Activated CD4-positive, alpha-beta T cell treated with anti-CD3 and anti-CD28 coated beads for 36 hours (primary cell): Measurements from ENCODE around the gene RNF113A. TPM values are rescaled to one million over a fixed set of nuclear protein-coding genes. Genes with fewer than 3 reads are reported as not detected.
"Not testable (repeated sequence)": the region's sequence is repeated elsewhere in the genome, so short reads cannot be mapped to it uniquely, and the experiment has no call there.

Experiments
- ATAC-seq: fragments of 200-7000 bp; cut with Tn5 transposase; one replicate; pipeline ENCODE4 v1.10.0; 2021; ENCODE audit warnings: mild to moderate bottlenecking, moderate library complexity
- CTCF ChIA-PET: fragments of 350-600 bp; sonication (Branson Sonifier 250); formaldehyde crosslinking; loops from one replicate; lab custom pipeline; 2021; ENCODE audit warnings: antibody characterized with exemption; lab: Charles Lee
- POLR2A ChIA-PET: fragments of 350-600 bp; sonication (Branson Sonifier 250); formaldehyde crosslinking; loops from one replicate; lab custom pipeline; 2021; ENCODE audit warnings: antibody characterized with exemption, inconsistent platforms; lab: Charles Lee
- DNase-seq: peaks from one replicate; pipeline ENCODE4 v3.0.0-alpha.2; 2020
- H3K27ac Mint-ChIP-seq: one replicate; pipeline ENCODE4 v1.8.0; 2021; ENCODE audit warnings: mixed read lengths
- H3K27me3 Mint-ChIP-seq: one replicate; pipeline ENCODE4 v1.8.0; 2021; ENCODE audit warnings: mixed read lengths
- H3K36me3 Mint-ChIP-seq: one replicate; pipeline ENCODE4 v1.8.0; 2021; ENCODE audit warnings: low read depth, mixed read lengths
- H3K4me1 Mint-ChIP-seq: one replicate; pipeline ENCODE4 v1.8.0; 2021; ENCODE audit warnings: mixed read lengths
- H3K4me3 Mint-ChIP-seq: one replicate; pipeline ENCODE4 v1.8.0; 2021; ENCODE audit warnings: mild to moderate bottlenecking, moderate library complexity, mixed read lengths
- H3K9me3 Mint-ChIP-seq: one replicate; pipeline ENCODE4 v1.8.0; 2021; ENCODE audit warnings: low read depth, mixed read lengths
- intact Hi-C, 2 experiments: fragments of 100-400 bp; cut with DNase I in 1 of 2; cut with micrococcal nuclease in 1 of 2; formaldehyde crosslinking; loops; one replicate each; pipeline versions ENCODE4 v1.14.2 to v1.15.1; 2022 to 2024; cut with DNase I, micrococcal nuclease
- total RNA-seq, 2 experiments: library from RNA; stranded (reverse); gene quantifications; one replicate each; pipeline ENCODE4 v1.2.3, GENCODE V29; 2021

RNF113A gene
- total RNA-seq, 2 experiments from 2014 or later, result 26.9 to 29.9 TPM

DNA sequence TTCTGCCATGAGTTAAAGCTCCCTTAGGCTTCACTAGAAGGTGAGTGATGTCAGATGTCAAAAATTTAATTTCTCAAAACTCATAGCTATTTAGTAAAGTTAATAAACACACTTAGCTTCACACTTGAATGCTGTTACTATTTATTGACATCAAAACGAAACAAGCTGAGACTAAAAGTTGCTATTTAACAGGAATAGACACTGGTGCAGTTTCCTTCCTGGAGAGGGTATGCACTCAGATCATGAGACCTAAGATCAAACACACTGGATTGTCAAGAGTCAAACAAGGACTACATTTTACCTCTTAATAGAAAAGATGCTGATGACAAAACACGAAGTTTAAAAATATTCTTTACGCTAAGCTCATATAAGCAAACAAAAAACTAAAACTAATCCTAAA, 37.6 kb downstream of the RNF113A start:
- Mint-ChIP-seq H3K36me3 (peaks cover 40% of the 10 kb centered on the region), H3K4me1 (no peaks in the 10 kb centered on the region), H3K27ac (no peak overlapping the region), H3K27me3 (no peaks in the 10 kb centered on the region), H3K9me3 (no peaks in the 10 kb centered on the region), H3K4me3 (no peak overlapping the region)
- intact Hi-C loops, result no loop called here
- CTCF ChIA-PET, result interaction anchor here (0.7 to 1.0 kb wide), 2 partner anchors 12 to 56 kb away, joined by 3 read pairs; no protein-coding TSS in a partner anchor
- POLR2A ChIA-PET, result interaction anchor here (1.3 kb wide), 1 partner anchor 43 kb away, joined by 4 read pairs; the partner anchor contains the start of gene RPL39
- no peak for ATAC-seq
- DNase-seq, result no peak

DNA sequence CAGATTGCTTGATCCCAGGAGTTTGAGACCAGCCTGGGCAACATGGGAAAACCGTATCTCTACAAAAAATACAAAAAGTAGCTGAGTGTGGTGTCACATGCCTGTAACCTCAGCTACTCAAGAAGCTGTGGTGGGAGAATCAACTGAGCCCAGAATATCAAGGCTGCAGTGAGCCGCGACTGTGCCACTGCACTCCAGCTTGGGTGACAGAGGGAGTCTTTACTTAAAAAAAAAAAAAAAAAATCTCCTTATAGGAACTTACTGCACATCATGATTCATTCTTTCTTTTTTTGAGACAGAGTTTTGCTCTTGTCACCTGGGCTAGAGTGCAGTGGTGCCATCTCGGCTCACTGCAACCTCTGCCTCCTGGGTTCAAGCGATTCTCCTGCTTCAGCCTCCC, 43.1 kb downstream of the RNF113A start:
- DNase-seq (no peak), ATAC-seq (peak; percentile 39)
- ChIA-PET POLR2A (no interaction called here), CTCF (no interaction called here)
- H3K27me3 Mint-ChIP-seq, result no peaks in the 10 kb centered on the region
- intact Hi-C loops, result loop anchor here (5.0 kb wide), 1 partner anchor 36 kb away; the partner anchor contains the start of gene RPL39 (in 2 of the 2)
- H3K27ac Mint-ChIP-seq, result no peak overlapping the region
- no peak overlapping the region for H3K4me3 Mint-ChIP-seq
- peaks cover 22% of the 10 kb centered on the region for H3K36me3 Mint-ChIP-seq
- peaks cover 10% of the 10 kb centered on the region for H3K4me1 Mint-ChIP-seq
- no peaks in the 10 kb centered on the region for H3K9me3 Mint-ChIP-seq

DNA sequence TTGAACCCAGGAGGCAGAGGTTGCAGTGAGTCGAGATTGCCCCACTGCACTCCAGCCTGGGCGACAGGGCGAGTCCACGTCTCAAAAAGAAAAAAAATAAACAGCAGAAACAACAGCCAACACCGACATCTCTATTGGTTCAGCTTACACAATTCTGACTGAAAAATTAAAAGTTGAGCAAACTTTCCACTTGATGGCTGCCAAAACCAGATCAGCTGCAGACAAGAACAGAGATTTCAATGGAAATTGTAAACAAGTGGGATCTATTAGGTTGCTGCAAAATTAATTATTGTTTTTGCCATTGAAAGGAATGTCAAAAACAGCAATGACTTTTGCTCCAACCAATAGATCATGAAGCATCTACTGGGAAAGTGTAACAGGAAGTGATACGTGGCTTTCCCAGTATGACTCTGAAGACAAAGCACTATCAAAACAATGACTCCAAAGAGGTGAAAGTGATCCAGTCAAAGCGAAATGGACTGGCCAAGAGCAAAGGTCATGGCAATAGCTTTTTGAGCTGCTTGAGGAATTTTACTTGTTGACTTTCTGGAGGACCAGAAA, 45.1 kb downstream of the RNF113A start:
- CTCF ChIA-PET, result interaction anchor here (0.5 kb wide), 1 partner anchor 35 kb away, joined by 3 read pairs; the partner anchor contains the start of gene RPL39
- Mint-ChIP-seq H3K9me3 (no peaks in the 10 kb centered on the region), H3K4me1 (peaks cover 17% of the 10 kb centered on the region), H3K4me3 (no peak overlapping the region), H3K27ac (peak overlapping the region; percentile 19), H3K36me3 (peaks cover 22% of the 10 kb centered on the region), H3K27me3 (no peaks in the 10 kb centered on the region)
- POLR2A ChIA-PET, result interaction anchor here (0.6 to 1.2 kb wide), 3 partner anchors 35 to 520 kb away, joined by 3 to 4 read pairs (median 3); partner anchors contain the start of genes NDUFA1, RNF113A and RPL39
- DNase-seq, result peak; percentile 24
- peak; percentile 77 for ATAC-seq
- intact Hi-C loops, result loop anchor here (5.0 kb wide), 1 partner anchor 34 kb away; the partner anchor contains the start of gene RPL39 (in 2 of the 2)

DNA sequence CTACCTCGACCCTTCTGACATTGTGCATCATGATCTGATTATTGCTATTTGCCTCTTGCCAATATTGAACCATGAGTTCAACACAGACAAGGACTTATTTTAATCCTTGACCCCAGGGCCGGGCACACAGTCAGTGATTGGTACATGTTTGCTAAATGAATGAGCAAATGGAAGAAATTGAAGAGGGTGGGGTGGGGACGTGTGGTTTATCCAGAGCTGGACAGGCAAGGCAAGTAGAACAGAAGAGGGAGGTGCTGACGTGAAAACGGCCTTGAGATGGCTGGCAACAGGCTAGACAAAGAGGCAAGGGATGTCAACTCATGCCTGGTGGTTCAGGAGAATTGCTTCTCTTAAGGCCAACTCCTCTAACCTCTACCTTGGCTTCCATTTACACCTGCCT, 47.3 kb downstream of the RNF113A start:
- POLR2A ChIA-PET, H3K27ac Mint-ChIP-seq, H3K36me3 Mint-ChIP-seq, intact Hi-C loops, H3K9me3 Mint-ChIP-seq, H3K4me3 Mint-ChIP-seq, DNase-seq, CTCF ChIA-PET, ATAC-seq, H3K27me3 Mint-ChIP-seq: not testable (repeated sequence)
- H3K4me1 Mint-ChIP-seq, result peaks cover 24% of the 10 kb centered on the region

- H3K4me3 Mint-ChIP-seq, H3K27me3 Mint-ChIP-seq, intact Hi-C loops, H3K9me3 Mint-ChIP-seq, H3K36me3 Mint-ChIP-seq, DNase-seq: not testable (repeated sequence)
- ChIA-PET CTCF (interaction anchor here (1.1 to 1.5 kb wide), 2 partner anchors 12 to 30 kb away, joined by 3 to 8 read pairs; partner anchors contain the start of gene RPL39), POLR2A (interaction anchor here (0.6 kb wide), 2 partner anchors 30 to 1365 kb away, joined by 3 to 6 read pairs; partner anchors contain the start of gene RPL39)
- Mint-ChIP-seq H3K4me1 (peaks cover 23% of the 10 kb centered on the region), H3K27ac (peak overlapping the region; percentile 34)
- ATAC-seq, result peak; percentile 79
Observed at GRCh38 chrX:119821703-119822102, 49.8 kb downstream of the RNF113A start.

Other genes with a start within 250 kb of the RNF113A start
- 100 to 1,000 TPM; 183 to 233 TPM for gene SEPTIN6, start 178.6 kb downstream of the RNF113A start, total RNA-seq
- under 1 TPM; 0.11 to 0.30 TPM for gene SOWAHD, start 113.1 kb downstream of the RNF113A start, total RNA-seq
- gene RPL39, start 80.1 kb downstream of the RNF113A start, total RNA-seq, result 1,000 to 10,000 TPM; 1,382 to 2,556 TPM
- 10 to 100 TPM; 18.1 to 21.3 TPM for gene UPF3B, start 18.8 kb downstream of the RNF113A start, total RNA-seq
- gene NDUFA1, start 99 bp upstream of the RNF113A start, total RNA-seq, result 100 to 1,000 TPM in 1 of 2 experiments, 10 to 100 TPM in 1; 37.6 to 101 TPM
- not detected for gene AKAP14, start 24.2 kb upstream of the RNF113A start, total RNA-seq
- 10 to 100 TPM; 11.8 to 12.2 TPM for gene NKAP, start 72.0 kb upstream of the RNF113A start, total RNA-seq
- gene RHOXF2B, start 206.0 kb upstream of the RNF113A start, total RNA-seq, result not detected
- gene RHOXF1, start 244.2 kb upstream of the RNF113A start, total RNA-seq, result not detected